Cortex of kidney (tissue), 1 donor: Measurements from ENCODE around the gene SLC26A8.
"Not testable (repeated sequence)": the region's sequence is repeated elsewhere in the genome, so short reads cannot be mapped to it uniquely, and the experiment has no call there.

Experiments
- DNase-seq: peaks from one replicate; lab custom pipeline; 2025; lab: John Stamatoyannopoulos, UW

Gene SLC26A8

GRCh38 chr6:36050305-36050704 is 25.9 kb upstream of the SLC26A8 start:
- no peak for DNase-seq

- no peak for DNase-seq
These were observed 25.1 kb upstream of the SLC26A8 start for GRCh38 chr6:36049582-36049981.

- no peak for DNase-seq
These were observed 18.3 kb upstream of the SLC26A8 start for GRCh38 chr6:36042618-36043260.

GRCh38 chr6:36040958-36041357 is 16.5 kb upstream of the SLC26A8 start:
- DNase-seq, result no peak

GRCh38 chr6:36039112-36039511 is 14.7 kb upstream of the SLC26A8 start:
- DNase-seq, result no peak

GRCh38 chr6:36038120-36038876 is 13.9 kb upstream of the SLC26A8 start:
- DNase-seq, result no peak

- DNase-seq, result no peak
These were observed 10.8 kb upstream of the SLC26A8 start for GRCh38 chr6:36035225-36035624.

GRCh38 chr6:36034441-36034840 is 10.0 kb upstream of the SLC26A8 start:
- DNase-seq, result no peak

- DNase-seq, result no peak
These were observed 9.5 kb upstream of the SLC26A8 start for GRCh38 chr6:36033935-36034334.

- not testable (repeated sequence) for DNase-seq
These were observed 8.7 kb upstream of the SLC26A8 start for GRCh38 chr6:36033144-36033543.

GRCh38 chr6:36032261-36032660 is 7.8 kb upstream of the SLC26A8 start:
- no peak for DNase-seq

GRCh38 chr6:36029464-36029863 is 5.0 kb upstream of the SLC26A8 start:
- DNase-seq, result no peak

- DNase-seq, result no peak
These were observed 4.5 kb upstream of the SLC26A8 start for GRCh38 chr6:36028877-36029324.

- no peak for DNase-seq
These were observed 3.8 kb upstream of the SLC26A8 start for GRCh38 chr6:36028088-36028876.

- DNase-seq, result peak; percentile 84
These were observed 3.2 kb upstream of the SLC26A8 start, which contains the start of gene MAPK14 for GRCh38 chr6:36027501-36028087. MAPK14 (plus strand) TSS chr6:36027808; CDS start chr6:36028158, 350 bp downstream.

GRCh38 chr6:36025932-36026327 is 1.5 kb upstream of the SLC26A8 start:
- no peak for DNase-seq

GRCh38 chr6:36025260-36025931 is 955 bp upstream of the SLC26A8 start:
- no peak for DNase-seq

- DNase-seq, result no peak
These were observed 4.3 kb downstream of the SLC26A8 start for GRCh38 chr6:36020154-36020553.

- DNase-seq, result no peak
These were observed 5.3 kb downstream of the SLC26A8 start for GRCh38 chr6:36019167-36019566.

GRCh38 chr6:36018339-36018738 is 6.1 kb downstream of the SLC26A8 start:
- DNase-seq, result no peak

GRCh38 chr6:36015666-36016065 is 8.8 kb downstream of the SLC26A8 start:
- DNase-seq, result no peak

- DNase-seq, result no peak
These were observed 24.0 kb downstream of the SLC26A8 start for GRCh38 chr6:36000451-36000850.
